Measurements from ENCODE around the gene STUM.

DNA sequence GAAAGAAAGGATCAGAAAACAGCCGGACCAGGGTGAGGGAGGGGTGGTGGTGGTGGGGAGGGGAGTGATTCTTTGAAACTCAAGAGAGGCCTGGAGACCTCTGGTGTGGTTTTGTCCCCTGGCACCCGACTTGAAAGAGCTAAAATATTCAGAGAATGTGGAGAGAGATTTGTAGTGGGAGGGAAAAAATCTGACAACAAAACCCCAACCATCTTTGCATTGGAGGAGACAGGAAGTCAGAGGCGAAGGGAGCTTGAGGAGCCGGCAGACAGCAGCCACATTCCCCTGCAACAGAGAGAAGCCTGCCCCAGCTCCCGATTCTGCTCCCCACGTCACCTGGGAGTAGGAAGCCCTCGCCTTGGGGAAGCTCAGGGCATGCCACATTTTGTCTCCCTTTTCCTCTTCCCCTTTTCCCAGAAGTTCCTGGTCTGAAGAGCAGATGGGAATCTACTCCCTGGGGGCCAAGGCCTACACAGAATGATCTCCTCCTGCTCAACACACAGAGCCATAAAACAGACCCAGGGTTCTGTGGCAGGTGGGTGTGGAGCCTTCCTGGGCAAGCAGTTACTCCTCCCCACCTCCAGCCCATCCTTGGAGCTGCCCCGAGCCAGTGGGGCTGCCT lies 105.6 kb downstream of the STUM start:
- TF ChIP-seq, protein P1, sequence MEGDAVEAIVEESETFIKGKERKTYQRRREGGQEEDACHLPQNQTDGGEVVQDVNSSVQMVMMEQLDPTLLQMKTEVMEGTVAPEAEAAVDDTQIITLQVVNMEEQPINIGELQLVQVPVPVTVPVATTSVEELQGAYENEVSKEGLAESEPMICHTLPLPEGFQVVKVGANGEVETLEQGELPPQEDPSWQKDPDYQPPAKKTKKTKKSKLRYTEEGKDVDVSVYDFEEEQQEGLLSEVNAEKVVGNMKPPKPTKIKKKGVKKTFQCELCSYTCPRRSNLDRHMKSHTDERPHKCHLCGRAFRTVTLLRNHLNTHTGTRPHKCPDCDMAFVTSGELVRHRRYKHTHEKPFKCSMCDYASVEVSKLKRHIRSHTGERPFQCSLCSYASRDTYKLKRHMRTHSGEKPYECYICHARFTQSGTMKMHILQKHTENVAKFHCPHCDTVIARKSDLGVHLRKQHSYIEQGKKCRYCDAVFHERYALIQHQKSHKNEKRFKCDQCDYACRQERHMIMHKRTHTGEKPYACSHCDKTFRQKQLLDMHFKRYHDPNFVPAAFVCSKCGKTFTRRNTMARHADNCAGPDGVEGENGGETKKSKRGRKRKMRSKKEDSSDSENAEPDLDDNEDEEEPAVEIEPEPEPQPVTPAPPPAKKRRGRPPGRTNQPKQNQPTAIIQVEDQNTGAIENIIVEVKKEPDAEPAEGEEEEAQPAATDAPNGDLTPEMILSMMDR (conservative IDR thresholded peaks at IDR 0.05), result no peak
- no peak for TF ChIP-seq ZFX (IDR thresholded peaks at IDR 0.05)
